Measurements from ENCODE around the gene HCRTR1. TPM values are rescaled to one million over a fixed set of nuclear protein-coding genes. Genes with fewer than 3 reads are reported as not detected.

The HCRTR1 gene
- total RNA-seq, 1 experiment from 2014 or later = not detected

DNA sequence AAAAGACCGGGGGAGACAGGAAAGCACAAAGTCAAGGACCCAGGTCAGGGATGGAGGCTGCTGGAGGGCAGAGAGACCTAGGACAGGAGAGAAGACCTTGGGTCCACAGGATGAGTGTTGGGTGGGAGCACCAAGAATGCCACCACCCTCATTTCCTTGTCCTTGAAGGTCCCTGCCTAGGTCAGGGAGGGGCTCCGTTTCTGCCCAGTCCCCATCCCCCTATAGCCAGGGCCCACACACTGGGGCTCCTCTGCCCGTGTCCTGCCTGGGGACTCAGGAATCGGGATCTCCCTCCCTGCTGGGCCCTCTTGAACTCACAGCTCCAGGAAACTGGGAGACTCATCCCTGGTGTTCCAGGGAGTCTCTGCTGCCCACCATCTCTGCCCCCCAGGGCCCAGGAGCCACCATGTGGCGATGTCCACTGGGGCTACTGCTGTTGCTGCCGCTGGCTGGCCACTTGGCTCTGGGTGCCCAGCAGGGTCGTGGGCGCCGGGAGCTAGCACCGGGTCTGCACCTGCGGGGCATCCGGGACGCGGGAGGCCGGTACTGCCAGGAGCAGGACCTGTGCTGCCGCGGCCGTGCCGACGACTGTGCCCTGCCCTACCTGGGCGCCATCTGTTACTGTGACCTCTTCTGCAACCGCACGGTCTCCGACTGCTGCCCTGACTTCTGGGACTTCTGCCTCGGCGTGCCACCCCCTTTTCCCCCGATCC lies 40.6 kb upstream of the HCRTR1 start:
- Histone ChIP-seq H3K4me3 (ENCODE audit: insufficient read depth, low read depth, low read length) (peak overlapping the region; percentile 21; the same call in 1 of the 2 replicates), H3K27me3 (ENCODE audit: control insufficient read depth, insufficient read depth, low read length) (no peaks in the 10 kb centered on the region; the same call in 1 of the 2 replicates), H3K36me3 (replicated peaks; ENCODE audit: control insufficient read depth, insufficient read depth, low read length) (no peaks in the 10 kb centered on the region)
- no peak for DNase-seq

DNA sequence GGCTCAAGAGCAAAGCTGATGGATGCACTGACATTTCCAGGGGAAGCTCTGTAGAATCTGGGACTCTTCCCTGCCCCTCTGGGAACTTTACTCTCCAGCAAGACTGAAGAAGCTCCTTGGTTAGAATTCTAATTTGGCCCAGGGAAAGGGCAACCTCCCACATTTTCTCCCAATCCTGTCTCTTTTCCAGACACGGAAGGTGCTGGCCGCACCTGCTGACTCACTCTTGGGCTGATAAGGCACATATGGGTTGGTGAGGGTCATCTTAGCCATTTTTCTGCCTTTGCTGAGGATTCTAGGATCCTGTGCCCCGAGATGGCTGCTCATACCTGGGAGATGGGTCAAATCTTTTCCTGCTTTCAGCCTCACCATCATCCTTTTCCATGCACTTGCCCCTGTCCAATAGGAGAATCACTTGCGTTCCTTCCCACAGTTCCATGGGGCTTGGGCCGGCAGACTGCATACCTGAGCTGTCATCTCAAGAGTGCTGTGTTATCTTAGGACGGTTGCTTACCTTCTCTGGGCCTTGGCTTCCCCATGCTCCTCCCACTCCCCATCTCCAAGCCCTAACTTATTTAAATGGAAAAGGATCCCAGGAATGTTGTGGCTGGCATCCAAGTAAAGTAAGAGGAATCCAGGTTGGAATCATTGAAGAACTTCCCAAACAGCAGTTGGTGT lies 39.8 kb upstream of the HCRTR1 start:
- no peak for DNase-seq
- Histone ChIP-seq H3K27me3 (ENCODE audit: control insufficient read depth, insufficient read depth, low read length) (no peaks in the 10 kb centered on the region; the same call in 1 of the 2 replicates), H3K4me3 (ENCODE audit: insufficient read depth, low read depth, low read length) (no peak overlapping the region), H3K36me3 (replicated peaks; ENCODE audit: control insufficient read depth, insufficient read depth, low read length) (no peaks in the 10 kb centered on the region)

DNA sequence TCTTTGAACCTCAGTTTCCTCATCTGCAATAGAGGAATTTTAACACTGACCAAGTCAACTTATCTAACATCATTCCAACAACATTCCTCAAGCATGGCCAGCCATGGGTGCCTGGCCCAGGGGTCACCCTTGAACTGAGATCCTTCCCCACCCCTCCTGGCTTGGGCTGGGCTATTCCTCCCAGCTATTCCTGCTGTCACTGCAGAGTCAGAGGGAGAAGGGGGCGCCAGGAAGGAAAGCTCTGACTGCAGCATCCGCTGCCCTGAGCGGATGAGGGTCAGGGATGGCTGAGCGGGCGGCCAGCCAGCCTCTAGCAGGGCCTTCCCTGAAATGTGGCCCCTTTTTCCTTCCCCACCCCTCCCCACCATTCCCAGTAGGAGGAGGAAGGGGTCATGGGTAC lies 38.1 kb upstream of the HCRTR1 start:
- H3K4me3 ChIP-seq (ENCODE audit: insufficient read depth, low read depth, low read length) = no peak overlapping the region
- H3K27me3 ChIP-seq (ENCODE audit: control insufficient read depth, insufficient read depth, low read length) = no peaks in the 10 kb centered on the region; the same call in 1 of the 2 replicates
- DNase-seq = no peak
- no peaks in the 10 kb centered on the region for H3K36me3 ChIP-seq (replicated peaks; ENCODE audit: control insufficient read depth, insufficient read depth, low read length)

DNA sequence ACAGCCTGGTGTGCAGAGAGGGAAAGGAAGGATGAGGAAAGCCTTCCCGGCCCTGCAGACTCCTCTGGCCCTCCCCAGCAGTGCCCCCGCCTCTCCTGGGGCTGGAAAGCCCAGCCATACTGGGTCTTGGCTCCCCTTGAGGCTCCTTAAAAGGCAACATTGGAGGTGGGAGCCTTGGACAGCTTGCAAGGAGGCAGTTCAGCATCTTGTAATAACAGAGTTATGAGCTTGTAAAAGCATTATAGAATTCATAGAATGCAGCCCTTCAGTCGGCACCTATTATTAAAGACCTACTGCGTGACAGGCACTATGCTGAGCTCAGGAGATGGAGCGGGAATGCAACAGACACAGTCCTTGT lies 37.0 kb upstream of the HCRTR1 start:
- no peak for DNase-seq
- Histone ChIP-seq H3K4me3 (ENCODE audit: insufficient read depth, low read depth, low read length) (no peak overlapping the region), H3K27me3 (ENCODE audit: control insufficient read depth, insufficient read depth, low read length) (no peaks in the 10 kb centered on the region; the same call in 1 of the 2 replicates), H3K36me3 (replicated peaks; ENCODE audit: control insufficient read depth, insufficient read depth, low read length) (no peaks in the 10 kb centered on the region)

DNA sequence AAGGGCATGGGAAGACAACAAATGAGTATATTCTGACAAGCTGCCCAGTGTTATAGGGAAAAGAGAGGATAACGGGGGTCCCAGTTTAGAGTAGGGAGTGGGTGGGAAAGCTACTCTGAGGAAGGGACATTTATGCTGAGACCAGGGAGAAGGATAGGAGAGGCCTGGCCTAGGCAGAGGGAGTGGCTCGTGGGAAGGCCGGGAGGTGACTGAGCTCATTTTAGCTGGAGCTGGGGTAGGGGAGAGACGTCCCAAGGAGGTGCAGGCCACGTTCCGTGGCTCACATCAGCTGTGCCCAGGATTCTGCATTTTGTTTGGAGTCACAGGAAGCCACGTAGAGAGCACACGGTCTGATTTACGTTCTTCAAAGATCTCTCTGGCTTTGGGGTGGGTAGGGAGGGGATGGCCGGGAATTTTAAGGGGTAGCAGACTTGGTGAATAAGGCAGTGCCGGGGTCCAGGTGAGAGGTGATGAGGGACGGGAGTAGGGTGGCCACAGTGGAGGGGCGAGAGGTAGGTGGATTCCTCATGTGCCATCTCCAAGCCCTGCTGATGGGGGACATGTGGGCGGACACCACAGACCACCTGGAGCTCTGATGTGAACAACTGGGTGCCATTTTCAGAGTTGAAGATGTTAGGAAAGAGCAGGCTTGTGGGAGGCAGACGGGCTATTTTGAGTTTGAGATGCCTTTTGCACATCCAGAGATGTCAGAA lies 36.4 kb upstream of the HCRTR1 start:
- no peaks in the 10 kb centered on the region; the same call in 1 of the 2 replicates for H3K27me3 ChIP-seq (ENCODE audit: control insufficient read depth, insufficient read depth, low read length)
- no peak for DNase-seq
- no peak overlapping the region for H3K4me3 ChIP-seq (ENCODE audit: insufficient read depth, low read depth, low read length)
- no peaks in the 10 kb centered on the region for H3K36me3 ChIP-seq (replicated peaks; ENCODE audit: control insufficient read depth, insufficient read depth, low read length)

DNA sequence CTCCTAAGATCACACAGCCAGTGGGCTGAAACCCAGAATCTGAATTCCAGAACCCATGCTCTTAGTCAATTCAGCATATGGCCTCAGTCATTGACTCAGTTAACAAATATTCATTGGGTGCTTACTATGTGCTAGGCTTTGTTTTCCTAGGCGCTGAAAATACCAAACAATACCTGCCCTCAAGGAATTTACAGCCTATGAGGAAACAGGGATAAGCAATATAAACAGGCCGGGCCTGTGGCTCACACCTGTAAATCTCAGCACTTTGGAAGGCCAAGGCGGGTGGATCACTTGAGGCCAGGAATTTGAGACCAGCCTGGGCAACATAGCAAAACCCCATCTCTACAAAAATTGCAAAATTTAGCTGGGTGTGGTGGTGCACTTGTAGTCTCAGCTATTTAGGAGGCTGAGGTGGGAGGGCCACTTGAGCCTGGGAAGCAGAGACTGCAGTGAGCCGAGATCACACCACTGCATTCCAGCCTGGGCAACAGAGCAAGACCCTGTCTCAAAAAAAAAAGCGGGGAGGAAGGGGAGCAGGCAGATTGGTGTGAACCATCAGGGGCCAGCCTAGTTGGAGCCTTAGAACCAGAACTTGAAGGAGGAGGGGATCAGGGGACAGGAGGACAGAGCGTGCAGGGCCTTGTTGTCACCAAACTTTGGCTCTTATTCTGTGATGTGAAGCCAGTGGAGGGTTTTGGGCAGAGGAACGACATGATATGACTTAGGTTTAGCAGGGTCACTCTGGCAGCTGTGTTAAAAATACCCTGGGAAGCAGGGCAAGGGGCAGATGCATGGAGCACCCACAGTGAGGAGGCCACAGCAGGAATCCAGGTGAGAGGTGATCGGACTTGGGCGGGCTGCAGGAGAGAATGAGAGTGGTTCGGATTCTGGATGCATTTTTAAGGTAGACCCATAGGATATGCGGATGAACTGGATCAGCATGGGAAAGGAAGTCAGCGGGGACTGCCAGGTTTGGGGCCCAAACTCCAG lies 35.4 kb upstream of the HCRTR1 start:
- no peaks in the 10 kb centered on the region for H3K27me3 ChIP-seq (ENCODE audit: control insufficient read depth, insufficient read depth, low read length)
- H3K4me3 ChIP-seq (ENCODE audit: insufficient read depth, low read depth, low read length) = no peak overlapping the region
- no peak for DNase-seq
- H3K36me3 ChIP-seq (replicated peaks; ENCODE audit: control insufficient read depth, insufficient read depth, low read length) = no peaks in the 10 kb centered on the region

DNA sequence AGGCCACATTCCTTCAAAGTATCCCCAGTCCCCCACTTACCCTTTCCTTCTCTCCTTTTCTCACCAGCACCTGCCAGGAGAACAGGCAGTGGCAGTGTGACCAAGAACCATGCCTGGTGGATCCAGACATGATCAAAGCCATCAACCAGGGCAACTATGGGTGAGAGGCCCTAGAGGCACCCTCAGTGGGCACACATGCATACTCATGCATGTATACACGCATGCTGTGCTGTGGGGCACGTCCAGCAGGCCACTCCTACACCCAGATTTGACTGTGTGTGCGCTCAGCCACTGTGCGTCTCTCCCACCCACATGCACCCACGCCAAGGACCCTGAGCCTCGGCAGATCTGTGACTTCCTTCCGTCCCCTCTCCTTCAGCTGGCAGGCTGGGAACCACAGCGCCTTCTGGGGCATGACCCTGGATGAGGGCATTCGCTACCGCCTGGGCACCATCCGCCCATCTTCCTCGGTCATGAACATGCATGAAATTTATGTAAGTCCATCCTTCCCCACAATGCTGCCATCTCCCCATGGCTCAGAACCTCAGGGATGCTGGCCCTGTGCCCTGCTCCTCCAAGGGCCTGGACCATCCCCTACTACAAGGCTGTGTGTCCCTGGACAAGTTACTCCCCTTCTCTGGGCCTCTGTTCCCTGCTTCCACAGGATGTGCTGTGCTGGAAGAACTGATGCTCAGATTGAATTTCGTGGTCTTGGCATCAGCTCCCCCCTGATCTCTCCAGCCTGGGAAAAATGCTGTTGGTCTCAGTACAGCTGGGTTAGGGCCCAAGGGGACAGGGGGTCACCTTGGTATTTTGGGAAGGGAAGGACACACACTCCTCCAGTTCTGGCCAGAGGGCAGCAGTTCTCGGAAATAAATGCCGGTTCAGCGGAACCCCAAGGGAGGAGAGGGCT lies 34.2 kb upstream of the HCRTR1 start:
- Histone ChIP-seq H3K27me3 (ENCODE audit: control insufficient read depth, insufficient read depth, low read length) (peaks cover 4% of the 10 kb centered on the region), H3K4me3 (ENCODE audit: insufficient read depth, low read depth, low read length) (no peak overlapping the region), H3K36me3 (replicated peaks; ENCODE audit: control insufficient read depth, insufficient read depth, low read length) (no peaks in the 10 kb centered on the region)
- no peak for DNase-seq

DNA sequence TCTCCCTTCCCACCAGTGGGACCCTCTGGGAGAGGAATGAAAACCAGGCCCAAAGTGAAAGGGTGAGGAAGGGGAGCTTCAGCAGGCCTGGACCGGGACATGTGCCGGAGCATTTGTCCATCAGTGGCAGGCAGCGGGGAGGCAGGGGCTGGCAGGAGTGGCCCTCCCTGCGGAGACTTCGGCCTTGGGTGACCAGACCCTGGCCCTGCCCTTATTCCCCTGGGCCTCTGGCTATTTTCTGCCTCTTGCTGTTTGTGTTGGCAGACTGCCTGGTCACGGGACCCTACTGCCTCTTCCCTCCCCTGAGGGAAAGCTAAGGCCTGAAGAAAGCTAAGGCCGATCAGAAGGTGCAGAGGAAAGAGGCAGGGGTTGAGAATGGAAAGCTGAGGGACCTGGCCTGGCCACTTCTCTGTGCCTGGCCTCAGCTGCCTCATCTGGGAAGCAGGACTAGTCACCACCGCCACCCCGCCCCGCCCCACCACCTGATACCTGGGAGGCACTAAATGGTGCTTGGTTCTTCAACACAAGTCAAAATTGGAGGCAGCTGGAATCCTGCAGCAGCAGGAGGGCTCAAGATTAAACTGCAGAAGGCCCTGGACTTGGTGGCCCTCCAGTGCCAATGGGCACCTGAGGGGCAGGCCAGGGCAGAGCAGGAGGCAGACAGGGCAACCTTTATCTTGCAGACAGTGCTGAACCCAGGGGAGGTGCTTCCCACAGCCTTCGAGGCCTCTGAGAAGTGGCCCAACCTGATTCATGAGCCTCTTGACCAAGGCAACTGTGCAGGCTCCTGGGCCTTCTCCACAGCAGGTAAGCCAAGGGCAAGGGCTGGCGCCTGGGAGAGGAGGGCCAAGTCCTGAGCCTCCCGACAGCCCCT lies 33.3 kb upstream of the HCRTR1 start:
- DNase-seq = no peak
- no peak overlapping the region for H3K4me3 ChIP-seq (ENCODE audit: insufficient read depth, low read depth, low read length)

DNA sequence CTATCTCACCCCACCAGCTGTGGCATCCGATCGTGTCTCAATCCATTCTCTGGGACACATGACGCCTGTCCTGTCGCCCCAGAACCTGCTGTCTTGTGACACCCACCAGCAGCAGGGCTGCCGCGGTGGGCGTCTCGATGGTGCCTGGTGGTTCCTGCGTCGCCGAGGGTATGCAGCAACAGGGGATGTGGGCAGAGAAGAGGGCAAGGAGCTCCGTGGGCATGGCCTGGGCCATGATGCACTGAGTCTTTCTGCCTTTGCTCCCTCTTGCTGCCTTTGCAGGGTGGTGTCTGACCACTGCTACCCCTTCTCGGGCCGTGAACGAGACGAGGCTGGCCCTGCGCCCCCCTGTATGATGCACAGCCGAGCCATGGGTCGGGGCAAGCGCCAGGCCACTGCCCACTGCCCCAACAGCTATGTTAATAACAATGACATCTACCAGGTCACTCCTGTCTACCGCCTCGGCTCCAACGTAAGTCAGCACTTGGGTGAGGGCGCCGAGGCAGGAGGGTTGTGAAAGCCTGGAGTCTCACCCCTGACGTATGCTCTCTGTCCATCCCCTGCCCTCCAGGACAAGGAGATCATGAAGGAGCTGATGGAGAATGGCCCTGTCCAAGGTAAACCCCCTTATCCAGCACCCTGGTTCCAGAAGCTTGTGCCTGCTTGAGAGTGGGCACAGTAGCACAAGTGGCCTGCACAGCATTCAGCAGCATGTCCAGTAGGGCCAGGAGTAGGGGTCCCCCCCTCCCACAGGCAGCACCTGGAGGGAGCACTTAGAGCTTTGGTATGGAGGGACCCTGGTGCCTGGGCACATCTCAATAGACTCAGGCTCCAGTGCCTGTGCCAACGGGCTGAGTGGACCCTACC lies 32.4 kb upstream of the HCRTR1 start:
- Histone ChIP-seq H3K27me3 (ENCODE audit: control insufficient read depth, insufficient read depth, low read length) (peaks cover 7% of the 10 kb centered on the region), H3K36me3 (replicated peaks; ENCODE audit: control insufficient read depth, insufficient read depth, low read length) (no peaks in the 10 kb centered on the region), H3K4me3 (ENCODE audit: insufficient read depth, low read depth, low read length) (no peak overlapping the region)
- no peak for DNase-seq

More for the DNA sequence above, 33.3 kb upstream of the HCRTR1 start:
- Histone ChIP-seq H3K36me3 (replicated peaks; ENCODE audit: control insufficient read depth, insufficient read depth, low read length) (no peaks in the 10 kb centered on the region), H3K27me3 (ENCODE audit: control insufficient read depth, insufficient read depth, low read length) (peaks cover 6% of the 10 kb centered on the region)

DNA sequence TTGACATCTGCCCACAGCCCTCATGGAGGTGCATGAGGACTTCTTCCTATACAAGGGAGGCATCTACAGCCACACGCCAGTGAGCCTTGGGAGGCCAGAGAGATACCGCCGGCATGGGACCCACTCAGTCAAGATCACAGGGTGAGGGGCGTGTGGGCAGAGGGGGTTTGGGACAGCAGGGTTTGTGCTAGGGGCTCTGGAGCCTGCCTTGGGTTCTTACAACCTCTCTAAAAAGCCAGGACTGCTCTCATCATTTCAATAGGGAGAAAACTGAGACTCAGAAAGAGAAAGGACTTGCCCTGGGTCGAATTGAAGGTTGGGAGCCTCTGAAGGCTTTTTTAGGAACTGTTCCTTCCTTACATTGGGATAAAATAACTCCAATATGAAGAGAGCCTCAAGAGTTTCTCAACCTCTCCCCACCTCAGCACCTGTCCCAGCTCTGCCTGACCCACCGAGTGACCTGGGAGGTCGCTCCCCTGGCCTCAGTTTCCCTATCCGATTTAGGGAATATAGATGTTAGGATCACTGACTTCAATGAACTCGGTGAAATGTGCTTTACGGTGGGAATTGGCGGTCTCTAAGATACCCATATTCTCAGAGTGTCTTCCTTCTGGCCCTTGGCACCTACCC lies 31.6 kb upstream of the HCRTR1 start:
- Histone ChIP-seq H3K27me3 (ENCODE audit: control insufficient read depth, insufficient read depth, low read length) (peaks cover 7% of the 10 kb centered on the region), H3K4me3 (ENCODE audit: insufficient read depth, low read depth, low read length) (no peak overlapping the region), H3K36me3 (replicated peaks; ENCODE audit: control insufficient read depth, insufficient read depth, low read length) (no peaks in the 10 kb centered on the region)
- DNase-seq = no peak

DNA sequence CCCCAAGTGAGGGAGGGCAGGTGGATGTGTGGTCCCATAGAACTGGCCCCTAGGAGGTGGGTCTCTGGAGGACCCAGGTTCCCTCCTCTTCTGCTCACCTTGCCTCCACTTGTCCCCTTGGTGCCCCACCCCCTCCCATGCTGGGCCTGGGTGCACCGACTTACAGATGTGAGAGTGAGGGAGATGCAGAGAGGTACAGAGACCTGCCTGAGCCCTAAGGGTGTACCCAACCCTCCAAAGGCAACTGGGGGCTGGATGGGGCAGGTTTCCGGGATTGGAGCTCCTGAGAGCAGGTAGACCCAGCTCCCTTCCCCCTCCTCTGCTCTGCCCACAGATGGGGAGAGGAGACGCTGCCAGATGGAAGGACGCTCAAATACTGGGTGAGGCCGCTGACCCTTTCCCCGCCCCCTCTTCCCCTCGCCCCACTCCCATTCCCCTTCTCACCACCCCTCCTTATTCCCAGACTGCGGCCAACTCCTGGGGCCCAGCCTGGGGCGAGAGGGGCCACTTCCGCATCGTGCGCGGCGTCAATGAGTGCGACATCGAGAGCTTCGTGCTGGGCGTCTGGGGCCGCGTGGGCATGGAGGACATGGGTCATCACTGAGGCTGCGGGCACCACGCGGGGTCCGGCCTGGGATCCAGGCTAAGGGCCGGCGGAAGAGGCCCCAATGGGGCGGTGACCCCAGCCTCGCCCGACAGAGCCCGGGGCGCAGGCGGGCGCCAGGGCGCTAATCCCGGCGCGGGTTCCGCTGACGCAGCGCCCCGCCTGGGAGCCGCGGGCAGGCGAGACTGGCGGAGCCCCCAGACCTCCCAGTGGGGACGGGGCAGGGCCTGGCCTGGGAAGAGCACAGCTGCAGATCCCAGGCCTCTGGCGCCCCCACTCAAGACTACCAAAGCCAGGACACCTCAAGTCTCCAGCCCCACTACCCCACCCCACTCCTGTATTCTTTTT lies 30.8 kb upstream of the HCRTR1 start:
- Histone ChIP-seq H3K4me3 (ENCODE audit: insufficient read depth, low read depth, low read length) (peak overlapping the region; percentile 10; the same call in 1 of the 2 replicates), H3K27me3 (ENCODE audit: control insufficient read depth, insufficient read depth, low read length) (peaks cover 7% of the 10 kb centered on the region), H3K36me3 (replicated peaks; ENCODE audit: control insufficient read depth, insufficient read depth, low read length) (no peaks in the 10 kb centered on the region)
- no peak for DNase-seq

Measured in H7 (cell line).